Prostate gland (tissue), 2 donors: Measurements from ENCODE around the gene CDKN1A. TPM values are rescaled to one million over a fixed set of nuclear protein-coding genes. Genes with fewer than 3 reads are reported as not detected.

Experiments
- DNase-seq: peaks from one replicate; pipeline ENCODE4 v3.0.0-alpha.2; 2019; ENCODE audit warnings: low spot score
- H3K27ac ChIP-seq, 2 donors: fragments of 200-600 bp; sonication (generic); 2 replicates each; pipeline ENCODE4 v1.5.1; 2017 to 2019
- H3K27me3 ChIP-seq: fragments of 200-600 bp; sonication (generic); replicated peaks from 2 replicates; pipeline ENCODE4 v1.5.1; 2019; ENCODE audit not compliant: insufficient read depth
- H3K36me3 ChIP-seq, 2 donors: fragments of 200-600 bp; sonication (generic); 1 replicate in 1 of 2; 2 replicates in 1 of 2; pipeline versions ENCODE4 v1.5.1 to v1.8.1; 2017 to 2019
- H3K4me1 ChIP-seq: fragments of 200-600 bp; sonication (generic); replicated peaks from 2 replicates; pipeline ENCODE4 v1.5.1; 2019
- H3K4me3 ChIP-seq, 2 donors: fragments of 200-600 bp; sonication (generic); 2 replicates each; pipeline ENCODE4 v1.5.1; 2017 to 2019
- H3K9me3 ChIP-seq: fragments of 200-600 bp; sonication (generic); 2 replicates; pipeline ENCODE4 v1.5.1; 2017
- POLR2A ChIP-seq: fragments of 450-650 bp; IDR thresholded peaks from one replicate; pipeline ENCODE4 v1.6.1; 2016; ENCODE audit warnings: antibody characterized with exemption, mild to moderate bottlenecking
- POLR2AphosphoS5 ChIP-seq: sonication (generic); formaldehyde crosslinking; IDR thresholded peaks from one replicate; pipeline ENCODE4 v1.6.1; 2017; ENCODE audit warnings: antibody characterized with exemption
- WGBS: methylation state at CpG from one replicate; pipeline ENCODE4 v1.1.5; 2018; 5-methylcytosine and 5-hydroxymethylcytosine counted together
- intact Hi-C: fragments of 100-400 bp; cut with DNase I; formaldehyde crosslinking; loops from one replicate; pipeline ENCODE4 v1.14.2; 2022
- total RNA-seq, 2 donors: library from RNA; depleted of rRNA; stranded (reverse); fragments of >200 nt; gene quantifications; one replicate each; pipeline ENCODE4 v1.1.0, GENCODE V29; 2016
- TF ChIP-seq, protein P1 (sequence below), 4 experiments: fragments of 200-600 bp in 2 of 4; fragments of 450-650 bp in 2 of 4; sonication (generic) in 2 of 4; IDR thresholded peaks; 1 replicate in 3 of 4; 2 replicates in 1 of 4; pipeline ENCODE4 v1.5.1; 2016 to 2019; ENCODE audit warnings: antibody characterized with exemption in 4 of 4, mild to moderate bottlenecking in 2 of 4, moderate library complexity in 2 of 4

The CDKN1A gene
- total RNA-seq, 2 donors from 2014 or later: 69.7 to 148 TPM

DNA sequence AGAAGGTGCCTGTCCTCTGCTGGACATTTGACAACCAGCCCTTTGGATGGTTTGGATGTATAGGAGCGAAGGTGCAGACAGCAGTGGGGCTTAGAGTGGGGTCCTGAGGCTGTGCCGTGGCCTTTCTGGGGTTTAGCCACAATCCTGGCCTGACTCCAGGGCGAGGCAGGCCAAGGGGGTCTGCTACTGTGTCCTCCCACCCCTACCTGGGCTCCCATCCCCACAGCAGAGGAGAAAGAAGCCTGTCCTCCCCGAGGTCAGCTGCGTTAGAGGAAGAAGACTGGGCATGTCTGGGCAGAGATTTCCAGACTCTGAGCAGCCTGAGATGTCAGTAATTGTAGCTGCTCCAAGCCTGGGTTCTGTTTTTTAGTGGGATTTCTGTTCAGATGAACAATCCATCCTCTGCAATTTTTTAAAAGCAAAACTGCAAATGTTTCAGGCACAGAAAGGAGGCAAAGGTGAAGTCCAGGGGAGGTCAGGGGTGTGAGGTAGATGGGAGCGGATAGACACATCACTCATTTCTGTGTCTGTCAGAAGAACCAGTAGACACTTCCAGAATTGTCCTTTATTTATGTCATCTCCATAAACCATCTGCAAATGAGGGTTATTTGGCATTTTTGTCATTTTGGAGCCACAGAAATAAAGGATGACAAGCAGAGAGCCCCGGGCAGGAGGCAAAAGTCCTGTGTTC lies 1.3 kb upstream of the CDKN1A start:
- no peaks in the 10 kb centered on the region for H3K36me3 ChIP-seq
- TF ChIP-seq POLR2AphosphoS5 (no peak), POLR2A (peak; percentile 18)
- H3K27me3 ChIP-seq: no peaks in the 10 kb centered on the region
- no peak overlapping the region for H3K4me3 ChIP-seq
- peak overlapping the region; percentile 89 to 92 for H3K27ac ChIP-seq
- H3K4me1 ChIP-seq: no peaks in the 10 kb centered on the region
- peak; percentile 69 for DNase-seq
- intact Hi-C loops: no loop called here
- H3K9me3 ChIP-seq: no peaks in the 10 kb centered on the region
- WGBS: 31% methylated on average over 7 of the region's 7 CpGs

DNA sequence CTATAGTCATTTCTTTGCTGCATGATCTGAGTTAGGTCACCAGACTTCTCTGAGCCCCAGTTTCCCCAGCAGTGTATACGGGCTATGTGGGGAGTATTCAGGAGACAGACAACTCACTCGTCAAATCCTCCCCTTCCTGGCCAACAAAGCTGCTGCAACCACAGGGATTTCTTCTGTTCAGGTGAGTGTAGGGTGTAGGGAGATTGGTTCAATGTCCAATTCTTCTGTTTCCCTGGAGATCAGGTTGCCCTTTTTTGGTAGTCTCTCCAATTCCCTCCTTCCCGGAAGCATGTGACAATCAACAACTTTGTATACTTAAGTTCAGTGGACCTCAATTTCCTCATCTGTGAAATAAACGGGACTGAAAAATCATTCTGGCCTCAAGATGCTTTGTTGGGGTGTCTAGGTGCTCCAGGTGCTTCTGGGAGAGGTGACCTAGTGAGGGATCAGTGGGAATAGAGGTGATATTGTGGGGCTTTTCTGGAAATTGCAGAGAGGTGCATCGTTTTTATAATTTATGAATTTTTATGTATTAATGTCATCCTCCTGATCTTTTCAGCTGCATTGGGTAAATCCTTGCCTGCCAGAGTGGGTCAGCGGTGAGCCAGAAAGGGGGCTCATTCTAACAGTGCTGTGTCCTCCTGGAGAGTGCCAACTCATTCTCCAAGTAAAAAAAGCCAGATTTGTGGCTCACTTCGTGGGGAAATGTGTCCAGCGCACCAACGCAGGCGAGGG lies 594 bp upstream of the CDKN1A start:
- intact Hi-C loops: loop anchor here (1.0 kb wide), 1 partner anchor 84 kb away; the partner anchor contains the start of gene SRSF3
- peak overlapping the region; percentile 89 to 92 for H3K27ac ChIP-seq
- no peaks in the 10 kb centered on the region for H3K27me3 ChIP-seq
- WGBS: 6% methylated on average over 10 of the region's 10 CpGs
- no peak for DNase-seq
- H3K36me3 ChIP-seq: no peaks in the 10 kb centered on the region
- peak overlapping the region; percentile 67 to 68 for H3K4me3 ChIP-seq
- no peaks in the 10 kb centered on the region for H3K9me3 ChIP-seq
- TF ChIP-seq, protein P1, sequence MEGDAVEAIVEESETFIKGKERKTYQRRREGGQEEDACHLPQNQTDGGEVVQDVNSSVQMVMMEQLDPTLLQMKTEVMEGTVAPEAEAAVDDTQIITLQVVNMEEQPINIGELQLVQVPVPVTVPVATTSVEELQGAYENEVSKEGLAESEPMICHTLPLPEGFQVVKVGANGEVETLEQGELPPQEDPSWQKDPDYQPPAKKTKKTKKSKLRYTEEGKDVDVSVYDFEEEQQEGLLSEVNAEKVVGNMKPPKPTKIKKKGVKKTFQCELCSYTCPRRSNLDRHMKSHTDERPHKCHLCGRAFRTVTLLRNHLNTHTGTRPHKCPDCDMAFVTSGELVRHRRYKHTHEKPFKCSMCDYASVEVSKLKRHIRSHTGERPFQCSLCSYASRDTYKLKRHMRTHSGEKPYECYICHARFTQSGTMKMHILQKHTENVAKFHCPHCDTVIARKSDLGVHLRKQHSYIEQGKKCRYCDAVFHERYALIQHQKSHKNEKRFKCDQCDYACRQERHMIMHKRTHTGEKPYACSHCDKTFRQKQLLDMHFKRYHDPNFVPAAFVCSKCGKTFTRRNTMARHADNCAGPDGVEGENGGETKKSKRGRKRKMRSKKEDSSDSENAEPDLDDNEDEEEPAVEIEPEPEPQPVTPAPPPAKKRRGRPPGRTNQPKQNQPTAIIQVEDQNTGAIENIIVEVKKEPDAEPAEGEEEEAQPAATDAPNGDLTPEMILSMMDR (IDR thresholded peaks at IDR 0.05): no peak
- TF ChIP-seq POLR2A (no peak), POLR2AphosphoS5 (no peak)
- H3K4me1 ChIP-seq: no peaks in the 10 kb centered on the region

DNA sequence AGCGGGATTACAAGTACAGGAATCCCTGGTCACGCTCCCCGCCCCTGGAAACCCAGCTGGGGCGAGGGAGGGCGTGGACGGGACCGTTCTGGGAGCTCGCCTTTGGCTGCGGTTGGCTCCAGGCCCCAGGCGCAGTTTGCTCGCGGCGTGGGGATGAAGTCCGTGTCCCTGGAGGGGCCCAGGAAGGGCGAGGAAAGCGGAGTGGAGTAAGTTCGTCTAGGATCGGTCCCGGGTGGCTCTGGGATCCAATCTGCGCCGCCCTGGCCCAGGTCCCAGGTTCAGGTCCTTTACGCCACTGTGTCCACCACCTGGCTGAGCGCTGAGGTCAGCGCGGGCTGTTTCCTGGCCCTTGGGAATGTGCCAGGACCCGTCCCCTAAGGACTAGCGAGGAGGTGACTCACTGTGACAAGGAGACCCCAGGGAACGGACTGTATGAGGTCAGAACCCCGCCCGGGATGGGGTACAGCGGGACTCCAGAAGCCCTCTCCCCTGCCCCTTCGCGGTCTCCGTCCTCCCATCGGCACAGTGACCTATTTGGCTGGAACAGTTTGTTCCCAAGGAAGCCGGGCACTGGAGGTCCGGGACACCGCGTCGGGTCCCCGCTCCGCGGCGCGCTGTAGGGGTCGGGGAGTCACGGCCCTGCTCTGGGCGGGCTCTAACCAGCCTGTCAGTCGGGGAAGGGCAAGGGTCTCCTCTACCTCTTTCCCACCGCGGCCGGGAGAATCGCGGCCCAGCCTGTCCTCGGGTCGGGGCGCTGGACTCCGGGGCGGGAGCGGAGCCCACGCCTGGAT lies 724 bp downstream of the CDKN1A start:
- TF ChIP-seq POLR2AphosphoS5: peak; percentile 18
- TF ChIP-seq, protein P1 (IDR thresholded peaks at IDR 0.05): no peak
- H3K4me3 ChIP-seq: peak overlapping the region; percentile 67 to 68
- H3K27me3 ChIP-seq: no peaks in the 10 kb centered on the region
- intact Hi-C loops: no loop called here
- peak overlapping the region; percentile 89 to 92 for H3K27ac ChIP-seq
- peaks cover 0 to 5% of the 10 kb centered on the region in 2 donors for H3K36me3 ChIP-seq
- peak; percentile 50 for DNase-seq
- no peaks in the 10 kb centered on the region for H3K4me1 ChIP-seq
- WGBS: 0% methylated on average over 59 of the region's 61 CpGs
- no peaks in the 10 kb centered on the region for H3K9me3 ChIP-seq

DNA sequence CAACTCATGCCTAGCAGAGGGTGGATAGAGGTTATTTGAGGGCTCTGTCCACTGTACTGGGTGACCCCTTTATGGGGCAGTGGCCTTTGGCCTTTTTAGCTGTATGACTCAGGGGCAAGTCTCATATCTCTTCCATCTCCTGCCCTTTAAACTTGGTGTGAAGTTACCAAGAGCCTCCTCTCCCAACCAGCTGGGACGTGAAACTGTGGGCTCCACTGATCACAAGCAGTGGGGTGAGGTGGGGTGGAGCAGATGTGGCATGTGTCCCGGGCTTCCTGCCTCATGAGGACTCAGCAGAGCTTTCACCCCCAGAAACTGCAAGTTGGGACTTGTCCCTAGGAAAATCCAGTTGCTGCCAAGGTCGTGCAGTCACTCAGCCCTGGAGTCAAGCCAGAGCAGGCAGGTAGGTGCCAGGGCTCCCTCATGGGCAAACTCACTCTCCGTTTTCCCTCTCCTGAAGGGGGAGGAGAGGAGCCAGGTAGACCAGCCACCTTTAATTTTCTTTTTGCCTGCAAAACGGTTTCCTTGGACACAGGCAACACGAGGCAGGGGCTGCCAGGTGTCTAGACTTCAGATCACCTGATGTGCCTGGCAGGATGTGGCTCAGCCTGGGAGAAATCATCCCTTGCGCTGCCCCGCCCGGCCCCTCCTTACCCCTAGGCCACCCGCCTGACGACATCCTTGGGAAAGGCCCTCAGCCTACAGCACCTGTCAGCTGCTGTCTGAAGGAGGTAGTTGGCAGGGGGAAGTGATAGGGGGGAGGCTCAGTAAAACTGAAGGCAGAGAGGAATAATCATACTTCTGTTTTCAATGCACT lies 4.0 kb downstream of the CDKN1A start:
- intact Hi-C loops: loop anchor here (5.0 kb wide), 1 partner anchor 75 kb away; no protein-coding TSS in a partner anchor
- DNase-seq: peak; percentile 87
- H3K4me1 ChIP-seq: no peaks in the 10 kb centered on the region
- H3K4me3 ChIP-seq: no peak overlapping the region
- peaks cover 3 to 14% of the 10 kb centered on the region in 2 donors for H3K36me3 ChIP-seq
- WGBS: 33% methylated on average over 11 of the region's 11 CpGs
- H3K9me3 ChIP-seq: no peaks in the 10 kb centered on the region
- TF ChIP-seq POLR2AphosphoS5 (peak; percentile 78), POLR2A (no peak)
- peak overlapping the region; percentile 36 to 38 for H3K27ac ChIP-seq
- H3K27me3 ChIP-seq: no peaks in the 10 kb centered on the region

DNA sequence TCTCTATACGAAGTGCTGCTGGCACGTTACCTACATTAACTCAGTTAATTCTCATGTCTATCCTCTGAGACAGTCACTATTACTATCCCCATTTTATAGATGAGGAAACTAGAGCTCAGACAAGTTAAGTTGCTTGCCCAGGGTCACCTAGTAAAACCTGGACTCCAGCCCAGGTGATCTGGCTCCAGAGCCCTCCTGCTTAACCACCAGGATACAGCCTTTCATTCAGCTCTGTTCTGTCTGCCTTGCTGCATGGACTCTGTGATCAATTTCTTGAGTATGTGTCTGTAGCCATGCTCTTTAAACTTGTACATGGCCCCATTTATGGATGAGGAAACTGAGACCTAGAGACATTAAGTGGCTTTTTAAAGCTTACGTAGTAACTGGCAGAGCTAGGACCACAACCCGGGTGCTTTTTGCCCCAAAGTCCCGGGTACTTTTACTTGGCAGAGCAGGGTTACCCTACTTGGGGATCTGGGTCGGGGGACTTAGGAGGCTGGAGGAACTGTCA lies 4.7 kb downstream of the CDKN1A start:
- Histone ChIP-seq H3K4me3 (no peak overlapping the region), H3K4me1 (no peaks in the 10 kb centered on the region), H3K27me3 (no peaks in the 10 kb centered on the region), H3K27ac (peak overlapping the region; percentile 36 to 38), H3K36me3 (peaks cover 3 to 14% of the 10 kb centered on the region in 2 donors), H3K9me3 (no peaks in the 10 kb centered on the region)
- intact Hi-C loops: loop anchor here (5.0 kb wide), 1 partner anchor 74 kb away; no protein-coding TSS in a partner anchor
- WGBS: 76% methylated on average over 6 of the region's 6 CpGs
- DNase-seq: no peak
- TF ChIP-seq POLR2AphosphoS5 (no peak), POLR2A (no peak)
- TF ChIP-seq, protein P1 (IDR thresholded peaks at IDR 0.05): no peak
